ENCODE results near the gene BASP1. TPM values are rescaled to one million over a fixed set of nuclear protein-coding genes. Genes with fewer than 3 reads are reported as not detected.

BASP1 gene
- total and polyA plus RNA-seq, 7 donors: 7.4 to 18.6 (median 11.1) TPM

GRCh38 chr5:17252543-17252942 is 35.1 kb downstream of the BASP1 start:
- TF ChIP-seq POLR2AphosphoS5 (IDR thresholded peaks at IDR 0.05): no peak
- TF ChIP-seq, protein P1, sequence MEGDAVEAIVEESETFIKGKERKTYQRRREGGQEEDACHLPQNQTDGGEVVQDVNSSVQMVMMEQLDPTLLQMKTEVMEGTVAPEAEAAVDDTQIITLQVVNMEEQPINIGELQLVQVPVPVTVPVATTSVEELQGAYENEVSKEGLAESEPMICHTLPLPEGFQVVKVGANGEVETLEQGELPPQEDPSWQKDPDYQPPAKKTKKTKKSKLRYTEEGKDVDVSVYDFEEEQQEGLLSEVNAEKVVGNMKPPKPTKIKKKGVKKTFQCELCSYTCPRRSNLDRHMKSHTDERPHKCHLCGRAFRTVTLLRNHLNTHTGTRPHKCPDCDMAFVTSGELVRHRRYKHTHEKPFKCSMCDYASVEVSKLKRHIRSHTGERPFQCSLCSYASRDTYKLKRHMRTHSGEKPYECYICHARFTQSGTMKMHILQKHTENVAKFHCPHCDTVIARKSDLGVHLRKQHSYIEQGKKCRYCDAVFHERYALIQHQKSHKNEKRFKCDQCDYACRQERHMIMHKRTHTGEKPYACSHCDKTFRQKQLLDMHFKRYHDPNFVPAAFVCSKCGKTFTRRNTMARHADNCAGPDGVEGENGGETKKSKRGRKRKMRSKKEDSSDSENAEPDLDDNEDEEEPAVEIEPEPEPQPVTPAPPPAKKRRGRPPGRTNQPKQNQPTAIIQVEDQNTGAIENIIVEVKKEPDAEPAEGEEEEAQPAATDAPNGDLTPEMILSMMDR (IDR thresholded peaks at IDR 0.05): no peak
- no peak for TF ChIP-seq POLR2A (IDR thresholded peaks at IDR 0.05)
- no peak for TF ChIP-seq EP300 (IDR thresholded peaks at IDR 0.05)
- Histone ChIP-seq H3K4me1 (no peaks in the 10 kb centered on the region), H3K36me3 (no peaks in the 10 kb centered on the region), H3K27me3 (no peaks in the 10 kb centered on the region), H3K4me3 (no peak overlapping the region), H3K9me3 (no peaks in the 10 kb centered on the region), H3K27ac (no peak overlapping the region)
- 89 to 98% methylated on average over 1 of the region's 1 CpG for WGBS, 2 donors
- intact Hi-C loops (cut with DNase I): no loop called here
- no peak for DNase-seq

GRCh38 chr5:17255471-17256021 is 38.1 kb downstream of the BASP1 start:
- Histone ChIP-seq H3K36me3 (no peaks in the 10 kb centered on the region), H3K9me3 (peaks cover 0 to 2% (median 0%) of the 10 kb centered on the region in 4 donors), H3K27ac (no peak overlapping the region), H3K27me3 (no peaks in the 10 kb centered on the region), H3K4me3 (no peak overlapping the region), H3K4me1 (no peaks in the 10 kb centered on the region)
- intact Hi-C loops (cut with DNase I): no loop called here
- no peak for DNase-seq
- TF ChIP-seq POLR2A (IDR thresholded peaks at IDR 0.05): no peak
- TF ChIP-seq POLR2AphosphoS5 (IDR thresholded peaks at IDR 0.05): no peak
- TF ChIP-seq, protein P1 (IDR thresholded peaks at IDR 0.05): no peak
- no peak for TF ChIP-seq EP300 (IDR thresholded peaks at IDR 0.05)
- 54 to 81% methylated on average over 6 of the region's 6 CpGs for WGBS, 2 donors

GRCh38 chr5:17256171-17256570 is 38.7 kb downstream of the BASP1 start:
- 41 to 64% methylated on average over 3 of the region's 3 CpGs for WGBS, 2 donors
- Histone ChIP-seq H3K4me3 (no peak overlapping the region), H3K36me3 (no peaks in the 10 kb centered on the region), H3K27me3 (no peaks in the 10 kb centered on the region), H3K4me1 (no peaks in the 10 kb centered on the region), H3K27ac (no peak overlapping the region), H3K9me3 (peaks cover 0 to 2% (median 0%) of the 10 kb centered on the region in 4 donors)
- intact Hi-C loops (cut with DNase I): no loop called here
- TF ChIP-seq POLR2A (IDR thresholded peaks at IDR 0.05) (no peak), POLR2AphosphoS5 (IDR thresholded peaks at IDR 0.05) (no peak), EP300 (IDR thresholded peaks at IDR 0.05) (no peak)
- TF ChIP-seq, protein P1 (IDR thresholded peaks at IDR 0.05): no peak
- DNase-seq: no peak

DNA sequence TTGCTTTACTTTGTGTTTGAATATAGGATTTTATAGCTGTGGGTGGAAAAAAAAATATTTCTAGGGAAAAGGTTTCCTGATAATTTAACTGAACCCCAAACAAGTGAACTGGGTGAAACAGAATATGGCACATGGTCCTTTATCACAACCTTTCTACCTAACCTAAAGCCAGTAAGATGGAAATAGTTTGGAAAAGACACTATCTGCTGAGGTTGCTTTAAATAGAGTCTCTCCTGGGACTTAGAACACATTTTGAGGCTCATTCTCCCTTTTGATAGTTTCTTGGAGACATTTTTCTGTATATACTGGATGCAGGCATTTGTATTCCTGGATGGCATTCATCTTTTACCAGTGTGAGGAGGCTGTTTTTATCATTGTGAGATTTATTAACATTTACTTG is 39.4 kb downstream of the BASP1 start:
- Histone ChIP-seq H3K27ac (no peak overlapping the region), H3K4me1 (no peaks in the 10 kb centered on the region), H3K4me3 (no peak overlapping the region), H3K9me3 (peaks cover 0 to 2% (median 0%) of the 10 kb centered on the region in 4 donors), H3K36me3 (no peaks in the 10 kb centered on the region), H3K27me3 (no peaks in the 10 kb centered on the region)
- no peak for DNase-seq
- intact Hi-C loops (cut with DNase I): no loop called here
- TF ChIP-seq, protein P1 (IDR thresholded peaks at IDR 0.05): no peak
- TF ChIP-seq POLR2AphosphoS5 (IDR thresholded peaks at IDR 0.05) (no peak), EP300 (IDR thresholded peaks at IDR 0.05) (no peak), POLR2A (IDR thresholded peaks at IDR 0.05) (no peak)

- intact Hi-C loops (cut with DNase I): no loop called here
- TF ChIP-seq POLR2AphosphoS5 (IDR thresholded peaks at IDR 0.05) (no peak), POLR2A (IDR thresholded peaks at IDR 0.05) (no peak), EP300 (IDR thresholded peaks at IDR 0.05) (no peak)
- TF ChIP-seq, protein P1 (IDR thresholded peaks at IDR 0.05): no peak
- Histone ChIP-seq H3K27ac (no peak overlapping the region), H3K36me3 (no peaks in the 10 kb centered on the region), H3K4me1 (no peaks in the 10 kb centered on the region), H3K9me3 (peaks cover 0 to 2% (median 0%) of the 10 kb centered on the region in 4 donors), H3K27me3 (no peaks in the 10 kb centered on the region), H3K4me3 (no peak overlapping the region)
- WGBS, 2 donors: 27 to 70% methylated on average over 5 of the region's 5 CpGs
- no peak for DNase-seq
Measured at GRCh38 chr5:17257705-17258273, 40.4 kb downstream of the BASP1 start.

Measured in sigmoid colon (tissue), 7 donors.